Psoas muscle (tissue), 8 donors: ENCODE results near the gene DRD4. TPM values are rescaled to one million over a fixed set of nuclear protein-coding genes. Genes with fewer than 3 reads are reported as not detected.
A peak's percentile ranks its signal among the peaks of the same experiment; 100 is the strongest.

Experiments used
- ATAC-seq, 4 donors: fragments of 200-7000 bp; cut with Tn5 transposase; one replicate each; pipeline ENCODE4 v1.9.1; 2020; ENCODE audit warnings: moderate library complexity in 3 of 4, mild to moderate bottlenecking in 2 of 4
- DNase-seq, 2 donors: peaks; one replicate each; pipeline ENCODE4 v3.0.0-alpha.2; 2020
- H3K27ac ChIP-seq: fragments of 200-600 bp; one replicate; pipeline ENCODE4 v1.8.0; 2022
- H3K27me3 ChIP-seq, 3 donors: fragments of 200-600 bp in 1 of 3; one replicate each; pipeline versions ENCODE4 v1.6.1 to v1.8.0; 2013 to 2022; ENCODE audit warnings: low read length in 2 of 3, mild to moderate bottlenecking in 2 of 3, moderate library complexity in 1 of 3; ENCODE audit not compliant: insufficient read depth in 3 of 3
- H3K36me3 ChIP-seq, 2 donors: fragments of 200-600 bp in 1 of 2; one replicate each; pipeline versions ENCODE4 v1.6.1 to v1.8.0; 2013 to 2022; ENCODE audit warnings: low read depth in 1 of 2, mild to moderate bottlenecking in 1 of 2, moderate library complexity in 1 of 2; ENCODE audit not compliant: insufficient read depth in 1 of 2
- H3K4me1 ChIP-seq: fragments of 200-600 bp; one replicate; pipeline ENCODE4 v1.8.0; 2022
- H3K4me3 ChIP-seq: fragments of 200-600 bp; one replicate; pipeline ENCODE4 v1.8.0; 2022; ENCODE audit warnings: mild to moderate bottlenecking
- H3K9me3 ChIP-seq: fragments of 200-600 bp; one replicate; pipeline ENCODE4 v1.8.0; 2022
- CTCF ChIP-seq: fragments of 200-600 bp; IDR thresholded peaks from one replicate; pipeline ENCODE4 v1.8.0; 2022; ENCODE audit warnings: antibody characterized with exemption
- WGBS, 3 donors: extraction: QIAGEN DNeasy Blood & Tissue Kit; methylation state at CpG; one replicate each; pipeline versions ENCODE4 v1.1.6 to v1.1.7; 2013; 5-methylcytosine and 5-hydroxymethylcytosine counted together
- intact Hi-C, 2 donors: fragments of 100-400 bp; cut with DNase I; formaldehyde crosslinking; loops; one replicate each; pipeline versions ENCODE4 v1.11.0 to v1.14.2; 2022
- polyA plus RNA-seq, 3 donors: library from polyadenylated mRNA; stranded (reverse); fragments of 200-250 nt; gene quantifications; one replicate each; pipeline ENCODE4 v1.2.3, GENCODE V29; 2013
- total RNA-seq, 4 donors: library from RNA; stranded (reverse); fragmentation: NEBNext Ultra II Directional in 2 of 4; extraction: Animal tissue kit (Norgen Biotek cat#: 25700) in 2 of 4; gene quantifications; one replicate each; pipeline versions ENCODE4 v1.2.1 to v1.2.4, GENCODE V29; 2021 to 2023
- donor health status: healthy with polysubstance abuse.
- donor health status: DM: no; HTN: no; CAD: no; lungs with moderate emphysema.
- donor health status: Bipolar disorder and iron deficiency.
- donor health status: healthy.
- donor health status: DM: yes; HTN: yes; CAD: no.
- donor health status: DM: no; HTN: no; CAD: no.
- donor health status: DM: no; HTN: no; CAD: no.
- donor health status: DM: yes; HTN: yes; CAD: no.

The DRD4 gene
- total and polyA plus RNA-seq, 7 donors: 0.14 to 1.2 (median 0.55) TPM; not detected in 2

GRCh38 chr11:627308-627576 is 9.8 kb upstream of the DRD4 start:
- Histone ChIP-seq H3K9me3 (no peaks in the 10 kb centered on the region), H3K27ac (no peak overlapping the region), H3K4me3 (no peak overlapping the region), H3K27me3 (peaks cover 0 to 2% (median 0%) of the 10 kb centered on the region in 3 donors), H3K36me3 (peaks cover 0 to 5% of the 10 kb centered on the region in 2 donors), H3K4me1 (peaks cover 32% of the 10 kb centered on the region)
- no peak for ATAC-seq
- no peak for TF ChIP-seq CTCF
- WGBS, 3 donors: 28 to 44% (median 42%) methylated on average over 11 to 28 of the region's 28 CpGs
- DNase-seq: no peak
- intact Hi-C loops: loop anchor here in 1 of 2 donors (5.0 kb wide), 1 partner anchor 50 kb away; the partner anchor contains the start of gene PHRF1

- 92 to 95% (median 93%) methylated on average over 31 of the region's 31 CpGs for WGBS, 3 donors
- ATAC-seq (no peak), DNase-seq (peak in 1 of 2 donors; percentile 56)
- no peak for TF ChIP-seq CTCF
- H3K9me3 ChIP-seq: no peaks in the 10 kb centered on the region
- H3K36me3 ChIP-seq: no peaks in the 10 kb centered on the region
- peaks cover 39% of the 10 kb centered on the region for H3K4me1 ChIP-seq
- H3K4me3 ChIP-seq: no peak overlapping the region
- intact Hi-C loops: loop anchor here in 1 of 2 donors (5.0 kb wide), 1 partner anchor 51 kb away; the partner anchor contains the start of gene PHRF1
- H3K27ac ChIP-seq: peak overlapping the region; percentile 90
- peaks cover 0 to 2% (median 0%) of the 10 kb centered on the region in 3 donors for H3K27me3 ChIP-seq
These were observed 9.0 kb upstream of the DRD4 start for GRCh38 chr11:628056-628455.

GRCh38 chr11:629237-629583 is 7.9 kb upstream of the DRD4 start:
- H3K36me3 ChIP-seq: no peaks in the 10 kb centered on the region
- intact Hi-C loops: loop anchor here in 1 of 2 donors (5.0 kb wide), 1 partner anchor 52 kb away; the partner anchor contains the start of gene PHRF1
- H3K4me3 ChIP-seq: no peak overlapping the region
- peaks cover 45% of the 10 kb centered on the region for H3K4me1 ChIP-seq
- WGBS, 3 donors: 15 to 25% (median 16%) methylated on average over 10 of the region's 10 CpGs
- peaks cover 0 to 2% (median 0%) of the 10 kb centered on the region in 3 donors for H3K27me3 ChIP-seq
- H3K9me3 ChIP-seq: no peaks in the 10 kb centered on the region
- TF ChIP-seq CTCF: peak; percentile 7
- ATAC-seq (peak; percentile 78 to 86 (median 82)), DNase-seq (peak in 1 of 2 donors; percentile 86)
- peak overlapping the region; percentile 90 for H3K27ac ChIP-seq

GRCh38 chr11:630871-631270 is 6.2 kb upstream of the DRD4 start:
- no peak overlapping the region for H3K4me3 ChIP-seq
- H3K4me1 ChIP-seq: peaks cover 45% of the 10 kb centered on the region
- H3K9me3 ChIP-seq: no peaks in the 10 kb centered on the region
- H3K27me3 ChIP-seq: peaks cover 0 to 5% (median 0%) of the 10 kb centered on the region in 3 donors
- intact Hi-C loops: no loop called here
- no peak for TF ChIP-seq CTCF
- DNase-seq: no peak
- peak overlapping the region; percentile 90 for H3K27ac ChIP-seq
- ATAC-seq: no peak
- 81 to 94% (median 85%) methylated on average over 5 of the region's 5 CpGs for WGBS, 3 donors
- H3K36me3 ChIP-seq: no peaks in the 10 kb centered on the region

- 66 to 72% (median 70%) methylated on average over 22 of the region's 22 CpGs for WGBS, 3 donors
- no peak for DNase-seq
- no peak for TF ChIP-seq CTCF
- Histone ChIP-seq H3K9me3 (no peaks in the 10 kb centered on the region), H3K36me3 (no peaks in the 10 kb centered on the region), H3K4me1 (peaks cover 23% of the 10 kb centered on the region), H3K27me3 (peaks cover 0 to 20% (median 18%) of the 10 kb centered on the region in 3 donors), H3K4me3 (no peak overlapping the region), H3K27ac (no peak overlapping the region)
- no peak for ATAC-seq
- intact Hi-C loops: loop anchor here in 1 of 2 donors (5.0 kb wide), 1 partner anchor 46 kb away; no protein-coding TSS in a partner anchor
These were observed 1.0 kb upstream of the DRD4 start for GRCh38 chr11:635945-636510.
